ENCODE measurements around the gene CHRD.
A peak's percentile ranks its signal among the peaks of the same experiment; 100 is the strongest.

The CHRD gene

DNA sequence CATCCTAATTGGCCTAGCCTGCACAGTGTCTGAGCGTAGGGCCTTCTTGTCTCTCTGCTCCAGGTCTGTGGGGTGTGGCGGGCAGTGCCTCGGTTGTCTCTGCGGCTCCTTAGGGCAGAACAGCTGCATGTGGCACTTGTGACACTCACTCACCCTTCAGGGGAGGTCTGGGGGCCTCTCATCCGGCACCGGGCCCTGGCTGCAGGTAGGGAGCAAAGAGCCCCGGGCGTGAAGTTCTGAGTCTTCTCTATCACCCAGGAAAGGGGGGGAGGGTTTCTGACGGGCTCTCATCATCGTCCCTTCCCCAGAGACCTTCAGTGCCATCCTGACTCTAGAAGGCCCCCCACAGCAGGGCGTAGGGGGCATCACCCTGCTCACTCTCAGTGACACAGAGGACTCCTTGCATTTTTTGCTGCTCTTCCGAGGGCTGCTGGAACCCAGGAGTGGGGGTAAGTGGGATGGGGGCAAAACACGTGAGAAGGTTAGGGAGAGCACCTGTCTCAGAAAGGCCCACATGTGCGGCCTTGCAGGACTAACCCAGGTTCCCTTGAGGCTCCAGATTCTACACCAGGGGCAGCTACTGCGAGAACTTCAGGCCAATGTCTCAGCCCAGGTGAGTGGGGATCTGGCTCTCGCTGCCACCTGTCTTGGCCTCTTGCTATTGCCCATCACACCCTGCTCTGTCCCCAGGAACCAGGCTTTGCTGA lies 2.6 kb downstream of the CHRD start:
- DNase-seq (ENCODE audit: low read depth), result no peak

DNA sequence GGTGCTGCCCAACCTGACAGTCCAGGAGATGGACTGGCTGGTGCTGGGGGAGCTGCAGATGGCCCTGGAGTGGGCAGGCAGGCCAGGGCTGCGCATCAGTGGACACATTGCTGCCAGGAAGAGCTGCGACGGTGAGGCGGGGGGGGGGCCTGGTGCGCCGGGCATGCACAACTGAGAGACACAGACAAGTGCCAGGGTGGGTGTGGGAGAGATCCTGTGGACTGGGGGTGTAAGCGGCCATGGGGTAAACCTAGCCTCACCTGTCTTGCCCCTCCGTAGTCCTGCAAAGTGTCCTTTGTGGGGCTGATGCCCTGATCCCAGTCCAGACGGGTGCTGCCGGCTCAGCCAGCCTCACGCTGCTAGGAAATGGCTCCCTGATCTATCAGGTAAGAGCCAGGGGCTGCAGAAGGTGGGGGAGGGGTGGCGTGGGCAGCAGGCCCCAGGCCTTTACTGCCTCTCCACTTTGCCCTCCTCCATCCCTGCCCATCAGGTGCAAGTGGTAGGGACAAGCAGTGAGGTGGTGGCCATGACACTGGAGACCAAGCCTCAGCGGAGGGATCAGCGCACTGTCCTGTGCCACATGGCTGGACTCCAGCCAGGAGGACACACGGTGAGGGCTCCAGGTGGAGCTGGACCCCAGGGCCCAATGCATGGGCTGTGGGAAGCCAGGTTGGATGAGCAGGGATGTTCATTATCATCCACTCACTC lies 3.3 kb downstream of the CHRD start:
- no peak for DNase-seq (ENCODE audit: low read depth)

DNA sequence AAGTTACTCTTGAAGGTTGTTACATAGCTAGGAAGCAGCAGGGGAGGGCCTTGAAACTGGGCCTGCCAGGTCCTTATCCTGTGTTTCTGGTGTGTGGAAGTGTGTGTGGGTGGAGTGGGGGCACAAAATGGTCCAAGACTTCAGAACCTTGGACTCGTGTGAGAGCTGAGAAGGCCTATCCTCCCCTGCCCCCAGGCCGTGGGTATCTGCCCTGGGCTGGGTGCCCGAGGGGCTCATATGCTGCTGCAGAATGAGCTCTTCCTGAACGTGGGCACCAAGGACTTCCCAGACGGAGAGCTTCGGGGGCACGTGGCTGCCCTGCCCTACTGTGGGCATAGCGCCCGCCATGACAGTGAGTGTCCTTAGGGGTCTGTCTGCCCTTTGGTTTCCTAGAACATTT lies 4.5 kb downstream of the CHRD start:
- no peak for DNase-seq (ENCODE audit: low read depth)

DNA sequence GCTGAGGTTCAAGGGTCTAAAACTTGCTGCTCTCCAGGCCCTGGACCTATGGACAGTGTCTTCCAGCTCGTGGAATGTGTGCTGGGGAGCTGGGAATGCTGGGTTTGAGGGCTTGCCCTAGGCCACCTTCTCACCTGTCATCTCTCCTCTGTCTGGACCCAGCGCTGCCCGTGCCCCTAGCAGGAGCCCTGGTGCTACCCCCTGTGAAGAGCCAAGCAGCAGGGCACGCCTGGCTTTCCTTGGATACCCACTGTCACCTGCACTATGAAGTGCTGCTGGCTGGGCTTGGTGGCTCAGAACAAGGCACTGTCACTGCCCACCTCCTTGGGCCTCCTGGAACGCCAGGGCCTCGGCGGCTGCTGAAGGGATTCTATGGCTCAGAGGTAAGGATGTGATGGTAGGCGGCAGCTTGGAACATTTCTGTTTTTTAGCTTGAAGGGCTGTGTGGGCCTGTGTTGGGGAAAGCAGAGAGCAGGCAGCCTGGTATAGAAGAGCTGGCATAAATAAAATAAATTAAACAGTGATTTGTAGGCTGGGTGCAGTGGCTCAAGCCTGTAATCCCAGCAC lies 5.1 kb downstream of the CHRD start:
- no peak for DNase-seq (ENCODE audit: low read depth)

DNA sequence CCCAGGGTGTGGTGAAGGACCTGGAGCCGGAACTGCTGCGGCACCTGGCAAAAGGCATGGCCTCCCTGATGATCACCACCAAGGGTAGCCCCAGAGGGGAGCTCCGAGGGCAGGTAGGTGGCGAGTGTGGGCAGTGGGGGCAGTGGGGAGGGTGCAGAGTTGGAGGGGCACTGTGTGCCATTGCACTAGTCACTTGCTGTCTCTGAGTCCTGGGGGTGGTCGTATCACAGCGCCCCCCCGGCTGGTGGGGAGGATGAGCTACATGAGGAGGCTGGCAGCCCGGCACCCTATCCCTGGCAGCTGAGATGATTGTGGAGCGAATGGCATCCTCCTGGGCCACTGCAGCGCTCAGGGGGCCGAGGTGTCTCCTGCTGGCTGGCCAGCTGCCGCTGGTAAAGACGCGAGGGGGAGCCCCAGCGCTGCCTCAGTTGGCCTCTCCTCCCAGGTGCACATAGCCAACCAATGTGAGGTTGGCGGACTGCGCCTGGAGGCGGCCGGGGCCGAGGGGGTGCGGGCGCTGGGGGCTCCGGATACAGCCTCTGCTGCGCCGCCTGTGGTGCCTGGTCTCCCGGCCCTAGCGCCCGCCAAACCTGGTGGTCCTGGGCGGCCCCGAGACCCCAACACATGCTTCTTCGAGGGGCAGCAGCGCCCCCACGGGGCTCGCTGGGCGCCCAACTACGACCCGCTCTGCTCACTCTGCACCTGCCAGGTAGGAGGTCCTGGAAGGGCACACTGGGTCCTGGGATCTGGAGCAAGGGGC lies 6.4 kb downstream of the CHRD start:
- no peak for DNase-seq (ENCODE audit: low read depth)

DNA sequence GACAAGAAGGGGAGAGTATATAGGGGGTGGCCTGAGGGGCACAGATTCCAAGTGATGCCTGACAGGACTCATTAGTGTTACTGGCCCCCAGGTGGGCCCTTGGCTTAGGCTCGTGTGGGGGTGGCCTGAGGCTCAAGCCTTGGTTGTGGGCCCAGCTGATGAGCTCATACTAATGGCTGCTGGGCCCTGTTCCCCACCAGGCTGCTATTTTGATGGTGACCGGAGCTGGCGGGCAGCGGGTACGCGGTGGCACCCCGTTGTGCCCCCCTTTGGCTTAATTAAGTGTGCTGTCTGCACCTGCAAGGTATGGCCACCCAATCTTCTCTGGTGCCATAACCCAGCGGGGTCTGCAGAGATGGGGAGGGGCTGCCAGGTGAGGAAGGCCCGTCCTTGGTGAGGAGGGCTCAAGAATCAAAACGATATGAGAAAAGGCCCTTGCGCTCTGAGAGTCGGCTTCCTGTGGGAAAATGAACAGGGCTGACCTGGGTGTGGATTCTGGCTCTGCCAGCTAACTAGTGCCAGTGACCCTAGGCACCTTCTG lies 7.4 kb downstream of the CHRD start:
- no peak for DNase-seq (ENCODE audit: low read depth)

DNA sequence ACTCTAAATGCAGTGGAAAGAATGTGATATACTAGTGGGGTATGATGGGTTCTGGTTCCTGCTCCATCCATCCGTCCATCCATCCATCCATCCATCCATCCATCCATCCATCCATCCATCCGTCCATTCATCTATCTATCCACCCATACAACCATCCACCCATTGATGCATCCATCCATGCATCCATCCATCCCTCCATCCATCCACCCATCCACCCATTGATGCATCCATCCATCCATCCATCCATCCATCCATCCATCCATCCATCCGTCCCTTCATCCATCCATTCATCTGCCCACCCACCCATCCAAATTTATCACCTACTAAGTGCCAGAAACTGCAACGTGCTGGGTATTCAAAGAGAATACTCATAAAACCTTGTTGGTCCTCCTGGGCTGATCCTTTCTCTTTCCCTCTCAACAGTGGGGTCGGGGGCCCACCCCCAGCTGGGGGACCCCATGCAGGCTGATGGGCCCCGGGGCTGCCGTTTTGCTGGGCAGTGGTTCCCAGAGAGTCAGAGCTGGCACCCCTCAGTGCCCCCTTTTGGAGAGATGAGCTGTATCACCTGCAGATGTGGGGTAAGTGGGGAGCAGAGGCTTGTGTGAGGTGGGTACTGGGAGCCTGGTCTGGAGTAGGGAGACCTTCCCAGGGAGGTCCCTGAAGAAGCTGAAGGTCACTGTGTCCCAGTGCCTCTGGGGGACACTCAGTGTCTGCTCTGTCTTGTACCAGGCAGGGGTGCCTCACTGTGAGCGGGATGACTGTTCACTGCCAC lies 8.5 kb downstream of the CHRD start:
- DNase-seq (ENCODE audit: low read depth), result no peak

DNA sequence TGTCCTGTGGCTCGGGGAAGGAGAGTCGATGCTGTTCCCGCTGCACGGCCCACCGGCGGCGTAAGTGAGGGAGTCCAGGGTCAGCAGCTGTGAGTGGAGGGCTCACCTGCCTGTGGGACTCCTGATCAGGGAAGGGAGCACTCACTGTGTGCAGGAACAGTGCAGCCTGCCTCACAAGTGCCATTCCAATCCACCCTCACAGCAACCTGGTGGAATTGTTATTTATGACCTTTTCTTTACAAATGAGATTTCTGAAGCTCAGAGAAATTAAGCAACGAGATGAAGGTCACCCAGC lies 9.0 kb downstream of the CHRD start:
- no peak for DNase-seq (ENCODE audit: low read depth)

DNA sequence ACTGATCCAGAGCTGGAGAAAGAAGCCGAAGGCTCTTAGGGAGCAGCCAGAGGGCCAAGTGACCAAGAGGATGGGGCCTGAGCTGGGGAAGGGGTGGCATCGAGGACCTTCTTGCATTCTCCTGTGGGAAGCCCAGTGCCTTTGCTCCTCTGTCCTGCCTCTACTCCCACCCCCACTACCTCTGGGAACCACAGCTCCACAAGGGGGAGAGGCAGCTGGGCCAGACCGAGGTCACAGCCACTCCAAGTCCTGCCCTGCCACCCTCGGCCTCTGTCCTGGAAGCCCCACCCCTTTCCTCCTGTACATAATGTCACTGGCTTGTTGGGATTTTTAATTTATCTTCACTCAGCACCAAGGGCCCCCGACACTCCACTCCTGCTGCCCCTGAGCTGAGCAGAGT lies 9.5 kb downstream of the CHRD start:
- no peak for DNase-seq (ENCODE audit: low read depth)

DNA sequence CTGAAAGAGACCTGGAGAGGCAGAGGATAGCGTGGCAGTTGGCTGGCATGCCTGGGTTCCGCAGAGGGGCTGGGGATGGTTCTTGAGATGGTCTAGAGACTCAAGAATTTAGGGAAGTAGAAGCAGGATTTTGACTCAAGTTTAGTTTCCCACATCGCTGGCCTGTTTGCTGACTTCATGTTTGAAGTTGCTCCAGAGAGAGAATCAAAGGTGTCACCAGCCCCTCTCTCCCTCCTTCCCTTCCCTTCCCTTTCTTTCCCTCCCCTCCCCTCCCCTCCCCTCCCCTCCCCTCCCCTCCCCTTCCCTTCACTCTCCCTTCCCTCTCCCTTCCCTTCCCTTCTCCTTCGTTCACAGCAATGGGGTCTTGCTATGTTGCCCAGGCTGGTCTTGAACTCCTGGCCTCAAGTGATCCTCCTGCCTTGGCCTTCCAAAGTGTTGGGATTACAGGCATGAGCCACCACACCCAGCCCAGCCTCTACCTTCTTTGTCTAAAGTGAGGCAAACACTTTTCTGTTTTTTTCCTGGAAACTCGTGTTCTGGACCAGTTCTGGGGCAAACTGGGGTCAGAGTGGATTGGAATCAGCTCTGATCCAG lies 10.2 kb downstream of the CHRD start:
- DNase-seq (ENCODE audit: low read depth), result no peak

DNA sequence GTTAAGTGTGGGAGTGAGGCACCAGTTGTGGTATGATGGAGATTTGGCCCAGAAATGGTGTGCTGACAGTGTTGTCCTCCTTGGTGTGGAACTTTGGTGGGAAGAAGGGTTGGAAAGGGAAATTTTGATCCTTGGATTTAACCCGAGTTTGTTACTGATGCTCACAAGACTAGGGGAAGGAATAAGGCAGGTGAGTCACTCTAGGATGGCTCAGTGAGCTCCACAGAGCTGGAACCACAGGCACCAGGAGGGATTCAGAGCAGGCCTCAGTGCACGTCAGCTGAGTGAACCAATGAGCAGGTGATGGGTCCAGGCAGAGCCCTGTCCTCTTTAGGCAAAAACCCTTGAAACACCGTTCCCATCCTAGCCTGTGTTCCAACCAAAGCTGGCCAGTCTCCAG lies 11.4 kb downstream of the CHRD start:
- no peak for DNase-seq (ENCODE audit: low read depth)

DNA sequence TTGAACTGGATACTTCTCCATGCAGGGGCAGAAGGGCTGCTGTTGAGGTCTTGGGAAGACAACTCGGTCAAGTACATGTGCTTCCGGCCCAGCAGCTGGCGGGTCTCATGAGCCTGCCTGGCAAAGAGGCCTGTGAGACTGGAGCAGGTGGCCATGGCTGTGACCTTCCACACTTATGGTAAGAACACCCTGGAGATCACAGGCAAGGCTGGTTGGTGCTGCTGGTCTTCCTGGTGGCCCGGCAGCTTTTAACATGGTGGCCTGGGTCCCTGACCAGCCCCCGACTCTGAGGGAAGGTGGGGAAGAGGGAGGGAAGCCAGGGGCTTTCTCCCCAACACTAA lies 15.4 kb downstream of the CHRD start:
- DNase-seq (ENCODE audit: low read depth), result no peak

DNA sequence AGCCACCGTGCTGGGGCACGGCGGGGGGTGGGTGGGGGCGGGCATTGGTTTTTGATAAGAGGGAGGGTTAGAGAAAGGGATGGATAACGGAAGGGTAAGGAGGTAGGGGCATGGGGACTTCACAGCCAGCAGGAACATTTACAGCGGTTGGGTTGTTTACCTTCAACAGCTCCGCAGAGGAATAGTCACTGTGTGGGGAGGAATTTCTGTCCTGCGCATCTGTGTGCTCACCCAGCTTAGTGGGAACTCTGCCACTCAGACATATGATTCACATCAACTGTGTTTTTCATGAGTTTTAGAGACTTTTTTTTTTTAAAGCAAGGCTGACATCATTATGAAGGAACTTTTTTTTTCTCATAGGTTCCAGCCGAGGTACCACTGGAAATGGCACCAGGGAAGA lies 19.6 kb downstream of the CHRD start:
- DNase-seq (ENCODE audit: low read depth), result peak; percentile 87

DNA sequence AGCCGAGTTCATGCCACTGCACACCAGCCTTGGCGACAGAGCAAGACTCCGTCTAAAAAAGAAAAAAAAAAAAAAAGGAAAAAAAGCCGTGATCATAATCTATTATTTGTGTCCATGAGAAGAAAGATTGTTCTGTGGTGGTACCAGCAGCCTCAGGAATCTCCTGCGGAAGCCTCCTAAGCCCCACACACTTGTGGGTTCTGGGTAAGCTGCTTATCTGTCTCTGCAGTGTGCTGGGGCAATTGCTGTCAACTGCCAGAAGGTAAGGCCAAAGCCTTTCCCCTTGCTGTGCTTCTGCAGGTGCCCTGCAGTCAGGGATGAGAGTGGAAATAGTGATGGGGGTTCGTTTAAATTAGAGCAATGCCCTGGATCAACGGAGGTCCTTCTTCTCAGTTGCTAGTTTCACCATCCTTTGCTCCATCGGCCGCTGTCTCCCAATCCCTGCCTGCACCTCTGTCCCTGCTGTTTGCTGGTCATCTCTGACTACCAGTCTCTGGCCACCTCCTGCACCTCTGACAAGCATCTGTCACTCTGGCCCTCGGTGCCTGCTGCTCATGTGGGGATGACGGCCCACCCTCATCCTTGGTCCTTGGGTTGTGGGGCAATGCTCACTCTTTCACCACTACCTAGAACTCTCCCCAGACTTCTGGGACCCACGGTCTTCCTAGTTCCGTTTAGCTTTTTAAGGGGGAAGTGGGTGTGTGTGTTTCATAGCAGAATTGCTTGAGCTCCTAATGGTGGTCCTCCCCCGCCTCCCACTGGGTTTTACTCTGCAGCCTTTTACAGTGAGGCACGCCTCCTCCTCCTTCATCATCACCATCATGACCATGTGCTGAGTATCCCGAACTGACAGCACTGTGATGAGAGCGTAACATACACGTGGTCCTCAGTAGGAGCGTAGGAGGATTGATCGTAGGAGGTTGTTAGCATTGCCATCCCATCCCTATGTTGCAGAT lies 25.5 kb downstream of the CHRD start:
- DNase-seq (ENCODE audit: low read depth), result no peak

DNA sequence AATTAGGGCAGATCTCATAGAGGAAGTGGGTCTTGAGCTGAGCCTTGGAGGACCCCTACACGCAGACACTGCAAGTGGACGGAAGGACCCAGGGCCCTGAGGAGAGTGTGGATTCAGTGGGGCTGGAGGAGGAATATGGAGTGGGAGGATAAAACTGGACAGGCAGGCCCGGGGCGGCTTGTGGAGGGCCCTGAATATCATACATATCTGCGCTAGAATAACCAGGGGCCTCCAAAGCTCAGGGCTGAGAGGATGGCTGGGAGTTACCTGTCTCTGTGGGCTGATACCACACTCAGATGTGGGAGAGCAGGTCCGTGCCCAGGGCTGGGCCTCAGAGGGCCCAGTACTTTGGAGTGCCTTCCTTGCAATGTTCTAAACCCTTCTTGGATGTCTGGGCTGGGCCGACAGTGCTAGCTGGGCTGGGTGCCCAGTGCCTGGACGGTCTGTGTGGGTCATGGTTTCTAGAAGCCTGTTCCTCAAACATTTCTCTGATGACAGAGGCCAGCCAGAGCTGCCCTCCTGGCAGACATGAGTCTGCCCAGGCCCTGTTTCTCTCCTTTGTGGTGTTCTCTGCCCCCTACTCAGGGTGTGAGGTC lies 29.6 kb downstream of the CHRD start:
- DNase-seq (ENCODE audit: low read depth), result no peak

DNA sequence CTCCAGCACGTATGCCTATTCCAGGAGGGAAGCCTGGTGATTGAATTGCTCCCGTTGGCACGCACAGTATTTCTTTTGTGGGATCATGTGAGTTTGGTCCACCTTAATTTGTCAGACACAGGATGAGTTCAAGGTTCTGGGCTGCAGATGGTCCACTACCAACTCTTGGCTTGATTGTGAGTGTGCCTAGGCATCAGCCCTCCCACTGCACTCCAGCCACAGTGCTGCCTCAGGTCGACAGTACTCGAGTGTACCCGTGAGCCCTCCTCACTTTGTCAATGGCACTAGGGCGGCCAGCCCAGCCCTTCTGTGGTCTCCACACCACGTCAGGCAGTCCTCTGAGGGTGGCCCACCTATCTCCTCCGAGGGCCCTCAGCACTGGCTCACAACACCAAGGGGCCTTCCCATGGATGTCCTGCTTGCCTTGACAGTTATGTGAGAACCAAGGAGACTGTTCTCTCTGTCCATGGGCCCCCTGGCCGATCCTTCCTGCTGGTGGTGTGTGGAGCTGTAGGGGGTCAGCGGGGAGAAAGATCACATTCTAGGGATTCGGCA lies 30.2 kb downstream of the CHRD start:
- DNase-seq (ENCODE audit: low read depth), result no peak

DNA sequence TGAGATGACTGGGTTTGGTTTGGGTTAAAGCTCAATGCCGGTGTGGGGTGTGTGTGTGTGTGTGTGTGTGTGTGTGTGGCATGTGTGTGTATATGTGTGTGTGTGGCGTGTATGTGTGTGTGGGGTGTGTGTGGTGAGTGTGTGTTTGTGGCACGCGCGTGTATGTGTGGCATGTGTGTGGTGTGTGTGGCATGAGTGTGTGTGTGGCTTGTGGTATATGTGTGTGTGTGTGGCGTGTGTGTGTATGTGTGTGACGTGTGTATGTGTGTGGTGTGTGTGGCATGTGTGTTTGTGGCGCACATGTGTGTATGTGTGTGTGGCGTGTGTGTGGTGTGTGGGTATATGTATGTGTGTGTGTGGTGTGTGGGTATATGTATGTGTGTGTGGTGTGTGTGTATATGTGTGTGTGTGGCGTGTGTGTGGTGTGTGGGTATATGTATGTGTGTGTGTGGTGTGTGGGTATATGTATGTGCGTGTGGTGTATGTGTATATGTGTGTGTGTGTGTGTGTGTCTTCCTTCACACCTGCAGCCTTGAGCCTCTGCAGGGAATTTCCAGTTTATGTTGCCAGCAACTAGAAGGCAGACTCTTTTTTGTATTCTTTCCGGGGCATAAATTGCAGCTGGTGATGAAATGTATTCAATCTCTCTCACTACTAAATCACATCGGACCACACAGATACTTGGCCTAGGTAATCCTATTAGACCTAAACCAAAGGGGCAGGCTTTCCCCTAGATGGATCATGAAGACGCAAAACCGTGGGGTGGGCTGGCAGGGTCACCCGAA lies 34.8 kb downstream of the CHRD start:
- no peak for DNase-seq (ENCODE audit: low read depth)

DNA sequence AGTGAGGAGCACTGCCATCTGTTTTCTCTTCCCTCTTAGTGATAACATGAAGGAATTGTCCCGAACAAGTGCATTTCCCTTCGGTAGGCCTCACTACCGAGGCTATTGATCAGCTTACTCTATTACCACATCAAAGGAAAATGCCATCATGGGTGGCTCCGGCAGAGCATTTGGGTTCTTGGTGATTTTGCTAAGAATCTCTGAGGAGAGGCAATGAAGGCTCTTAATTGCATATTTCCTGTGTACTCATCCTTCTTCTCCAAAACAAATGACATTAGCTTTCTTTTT lies 35.3 kb downstream of the CHRD start:
- no peak for DNase-seq (ENCODE audit: low read depth)

DNA sequence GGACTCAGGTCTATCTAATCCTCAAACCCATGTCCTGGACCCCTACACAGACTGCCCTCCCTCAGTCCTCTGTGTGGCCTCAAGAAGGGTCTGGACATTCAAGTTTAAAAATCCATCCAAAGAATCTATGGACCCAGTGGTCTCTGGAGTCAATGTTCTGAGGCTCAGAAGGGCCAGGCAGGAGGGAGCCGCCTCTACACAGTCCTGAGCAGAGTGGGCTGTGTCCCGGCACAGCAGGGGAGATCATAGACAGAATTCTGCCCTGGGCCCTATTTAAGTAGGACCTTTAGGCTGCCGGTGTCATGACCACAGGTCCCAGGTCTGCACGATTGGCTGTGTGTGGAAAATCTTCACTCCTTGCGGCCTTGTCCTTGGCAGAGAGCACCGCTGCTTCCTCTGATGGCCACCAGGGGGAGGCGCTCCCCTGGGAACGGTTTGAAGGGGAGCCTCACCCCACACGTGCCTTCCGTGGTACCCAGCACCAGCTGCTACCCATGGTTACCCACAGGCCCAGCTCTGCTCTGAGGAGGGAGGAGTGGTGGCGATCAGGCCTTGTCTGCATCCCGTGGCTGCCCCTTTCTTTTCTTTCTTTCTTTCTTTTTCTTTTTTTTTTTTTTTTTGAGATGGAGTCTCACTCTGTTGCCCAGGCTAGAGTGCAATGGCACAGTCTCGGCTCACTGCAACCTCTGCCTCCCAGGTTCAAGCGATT lies 37.9 kb downstream of the CHRD start:
- peak; percentile 29 for DNase-seq (ENCODE audit: low read depth)

Measured in HS-5 (cell line).